ENCODE results near the gene AAGAB.

The AAGAB gene

DNA sequence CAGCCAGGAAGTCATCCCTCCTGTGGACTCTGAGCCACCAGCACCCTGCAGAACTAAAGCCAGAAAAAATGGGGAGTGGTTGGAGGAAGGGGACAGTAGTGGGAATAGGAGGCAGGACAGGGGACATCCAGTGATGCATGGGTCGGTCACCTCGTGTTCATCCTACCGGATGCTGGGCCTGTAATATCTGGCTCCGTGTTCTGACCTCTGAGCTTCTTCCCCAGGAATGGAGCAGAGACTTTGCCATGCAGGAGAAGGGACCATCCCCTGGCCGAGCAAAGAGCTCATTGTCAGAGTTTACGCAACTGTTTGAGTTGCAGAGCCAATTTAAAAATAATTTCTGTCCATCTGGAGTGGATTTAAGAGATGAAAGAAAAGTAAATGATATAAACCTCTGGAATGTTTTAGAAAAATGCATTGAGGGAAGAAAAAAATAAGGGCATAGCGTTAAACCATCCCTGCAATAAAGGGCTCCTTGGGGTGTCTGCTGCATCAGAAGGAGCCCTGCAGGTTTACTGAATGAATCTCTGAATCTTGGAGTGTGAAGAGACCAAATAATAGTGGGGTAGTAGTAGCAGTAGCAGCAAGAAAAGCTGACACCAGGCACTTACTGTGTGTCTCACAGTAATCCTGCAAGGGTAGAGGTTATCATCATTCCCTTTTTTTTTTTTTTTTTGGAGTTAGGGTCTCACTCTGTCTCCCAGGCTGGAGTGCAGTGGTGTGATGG, 70.9 kb downstream of the AAGAB start:
- TF ChIP-seq, protein P1, sequence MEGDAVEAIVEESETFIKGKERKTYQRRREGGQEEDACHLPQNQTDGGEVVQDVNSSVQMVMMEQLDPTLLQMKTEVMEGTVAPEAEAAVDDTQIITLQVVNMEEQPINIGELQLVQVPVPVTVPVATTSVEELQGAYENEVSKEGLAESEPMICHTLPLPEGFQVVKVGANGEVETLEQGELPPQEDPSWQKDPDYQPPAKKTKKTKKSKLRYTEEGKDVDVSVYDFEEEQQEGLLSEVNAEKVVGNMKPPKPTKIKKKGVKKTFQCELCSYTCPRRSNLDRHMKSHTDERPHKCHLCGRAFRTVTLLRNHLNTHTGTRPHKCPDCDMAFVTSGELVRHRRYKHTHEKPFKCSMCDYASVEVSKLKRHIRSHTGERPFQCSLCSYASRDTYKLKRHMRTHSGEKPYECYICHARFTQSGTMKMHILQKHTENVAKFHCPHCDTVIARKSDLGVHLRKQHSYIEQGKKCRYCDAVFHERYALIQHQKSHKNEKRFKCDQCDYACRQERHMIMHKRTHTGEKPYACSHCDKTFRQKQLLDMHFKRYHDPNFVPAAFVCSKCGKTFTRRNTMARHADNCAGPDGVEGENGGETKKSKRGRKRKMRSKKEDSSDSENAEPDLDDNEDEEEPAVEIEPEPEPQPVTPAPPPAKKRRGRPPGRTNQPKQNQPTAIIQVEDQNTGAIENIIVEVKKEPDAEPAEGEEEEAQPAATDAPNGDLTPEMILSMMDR (IDR thresholded peaks at IDR 0.05; ENCODE audit: borderline replicate concordance, insufficient read depth, low read depth, low read length) = no peak

DNA sequence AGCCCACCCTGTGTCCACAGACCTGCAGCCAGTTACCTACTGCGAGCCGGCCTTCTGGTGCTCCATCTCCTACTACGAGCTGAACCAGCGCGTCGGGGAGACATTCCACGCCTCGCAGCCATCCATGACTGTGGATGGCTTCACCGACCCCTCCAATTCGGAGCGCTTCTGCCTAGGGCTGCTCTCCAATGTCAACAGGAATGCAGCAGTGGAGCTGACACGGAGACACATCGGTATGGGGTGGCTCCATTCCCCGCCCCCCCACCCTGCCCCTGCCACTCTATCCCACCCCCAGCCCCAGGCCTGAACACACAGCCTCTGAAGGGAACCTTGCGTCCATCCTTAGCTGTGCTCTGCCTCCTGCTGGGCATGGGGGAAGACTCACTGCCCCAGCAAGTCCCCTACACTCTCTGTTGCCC, 73.2 kb downstream of the AAGAB start:
- no peak overlapping the region for H3K4me3 ChIP-seq (ENCODE audit: low read depth, low read length)
- TF ChIP-seq, protein P1 (IDR thresholded peaks at IDR 0.05; ENCODE audit: borderline replicate concordance, insufficient read depth, low read depth, low read length) = 0 out of 2 replicates have a peak, but pooled peaks have one; percentile 10

More for the DNA sequence above, 70.9 kb downstream of the AAGAB start:
- no peak overlapping the region for H3K4me3 ChIP-seq (ENCODE audit: low read depth, low read length)

DNA sequence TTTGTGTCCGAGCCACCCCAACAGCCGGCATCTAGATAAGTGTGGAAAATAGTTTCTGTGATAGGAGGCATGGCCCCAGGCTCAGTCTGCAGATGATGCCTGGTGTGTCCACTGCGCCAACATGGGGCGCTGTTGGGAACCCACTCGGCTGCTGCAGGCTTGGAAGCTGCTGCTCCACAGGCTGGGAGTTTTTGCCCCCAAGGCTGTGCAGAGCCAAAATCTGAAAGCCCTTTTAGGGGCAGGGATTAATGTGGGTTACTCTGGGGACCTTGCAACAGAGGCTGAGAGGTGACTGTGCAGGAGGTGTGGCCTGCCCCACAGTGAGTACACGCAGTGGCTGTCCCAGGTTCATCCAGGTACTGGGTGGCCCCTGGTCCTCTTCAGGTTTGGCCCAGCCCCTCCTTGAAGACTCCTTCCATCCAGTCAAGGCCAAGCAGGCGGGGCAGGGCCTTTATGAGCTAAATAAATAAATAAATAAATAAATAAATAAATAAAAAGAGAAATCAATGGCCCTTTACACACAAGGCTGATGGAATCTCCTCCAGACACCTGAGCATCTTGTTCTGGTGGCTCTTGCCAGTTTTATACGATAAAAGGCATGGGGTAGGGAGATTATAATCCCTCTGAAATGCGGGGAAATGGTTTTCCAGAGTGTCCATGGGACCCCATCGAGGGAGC, 73.8 kb downstream of the AAGAB start:
- TF ChIP-seq, protein P1 (IDR thresholded peaks at IDR 0.05; ENCODE audit: borderline replicate concordance, insufficient read depth, low read depth, low read length) = no peak
- H3K4me3 ChIP-seq (ENCODE audit: low read depth, low read length) = no peak overlapping the region

DNA sequence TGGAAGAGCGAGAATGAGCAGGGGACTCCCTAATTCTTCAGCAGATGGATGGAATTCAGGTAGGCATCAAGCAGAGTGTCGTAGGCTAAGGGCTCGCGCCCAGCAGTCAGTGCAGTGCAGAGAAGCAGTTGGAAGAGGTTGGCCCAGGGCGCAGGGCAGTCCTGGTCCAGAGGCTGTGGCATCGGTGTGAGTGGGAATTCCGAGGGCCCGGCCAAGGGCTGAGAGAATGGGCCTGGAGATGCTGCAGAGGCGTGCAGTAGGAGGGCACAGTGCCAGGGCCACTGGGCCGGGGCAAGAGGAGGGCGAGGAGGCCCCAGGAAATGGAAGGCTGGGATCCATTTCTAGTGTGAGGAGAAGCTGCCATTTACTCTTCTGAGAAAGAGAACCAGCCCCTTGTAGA, 74.4 kb downstream of the AAGAB start:
- H3K4me3 ChIP-seq (ENCODE audit: low read depth, low read length) = no peak overlapping the region
- TF ChIP-seq, protein P1 (IDR thresholded peaks at IDR 0.05; ENCODE audit: borderline replicate concordance, insufficient read depth, low read depth, low read length) = no peak

DNA sequence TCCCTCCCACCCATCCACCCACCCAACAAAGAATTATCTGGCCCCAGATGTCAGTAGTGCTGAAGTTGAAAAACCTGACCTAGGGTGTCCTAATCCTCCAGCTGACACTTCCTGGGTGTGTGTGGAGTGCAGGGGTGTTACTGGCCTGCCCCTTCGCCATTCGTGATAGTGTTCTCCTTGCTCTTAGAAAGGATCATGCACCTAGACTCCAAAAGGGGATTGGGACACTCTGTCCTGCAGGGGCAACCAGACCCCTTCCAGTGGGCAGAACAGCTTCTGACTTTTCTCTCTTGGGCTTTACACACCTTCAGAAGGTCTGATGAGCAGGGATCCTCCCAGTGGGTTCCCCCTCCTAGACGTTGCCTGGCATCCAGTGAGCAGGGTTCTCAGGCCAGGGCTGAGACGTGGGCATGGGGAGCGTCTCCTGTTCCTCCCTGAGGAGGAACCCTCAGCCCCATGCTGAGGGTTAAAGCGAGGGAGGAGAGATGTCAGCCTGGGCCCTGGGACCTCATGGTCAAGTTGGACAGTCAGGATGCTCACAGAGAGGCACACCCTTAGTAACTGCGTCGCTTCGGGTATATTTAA, 75.0 kb downstream of the AAGAB start:
- H3K4me3 ChIP-seq (ENCODE audit: low read depth, low read length) = no peak overlapping the region
- TF ChIP-seq, protein P1 (IDR thresholded peaks at IDR 0.05; ENCODE audit: borderline replicate concordance, insufficient read depth, low read depth, low read length) = no peak

DNA sequence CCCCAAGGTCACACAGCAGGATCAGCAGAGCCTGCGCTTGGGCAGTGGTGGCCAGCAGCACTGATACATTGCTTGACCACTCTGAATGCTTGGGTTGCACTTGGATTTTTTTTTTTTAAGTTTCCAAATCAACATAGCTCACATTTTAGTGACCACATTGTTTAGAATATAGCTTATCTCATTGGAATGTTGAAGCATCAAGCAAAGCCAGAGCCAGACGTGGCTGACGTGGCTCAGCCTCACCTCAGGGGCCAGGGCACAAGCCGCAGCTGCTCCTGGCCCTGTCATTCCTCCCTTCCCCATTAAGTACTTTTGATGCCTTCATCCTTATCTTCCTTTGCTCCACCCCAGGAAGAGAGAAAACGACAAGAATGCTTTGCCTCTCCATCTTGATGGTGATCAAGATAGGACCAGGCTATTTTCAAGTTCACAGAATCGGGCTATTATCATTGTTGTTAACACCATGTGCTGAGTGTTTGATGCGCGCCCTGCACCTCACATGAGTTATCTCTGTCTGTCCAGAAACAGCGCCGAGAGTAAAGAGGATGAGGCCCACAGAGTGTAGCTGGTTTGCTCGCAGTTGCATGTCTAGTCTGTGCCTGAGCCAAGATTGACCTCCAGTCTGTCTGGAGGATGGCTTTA, 75.8 kb downstream of the AAGAB start:
- no peak overlapping the region for H3K4me3 ChIP-seq (ENCODE audit: low read depth, low read length)
- TF ChIP-seq, protein P1 (IDR thresholded peaks at IDR 0.05; ENCODE audit: borderline replicate concordance, insufficient read depth, low read depth, low read length) = no peak

Measured in GM12875 (cell line).